NCI-H1105 (cell line): ENCODE results near the gene TAF1D.
A peak's percentile ranks its signal among the peaks of the same experiment; 100 is the strongest.
"Not testable (repeated sequence)": the region's sequence is repeated elsewhere in the genome, so short reads cannot be mapped to it uniquely, and the experiment has no call there.

ENCODE experiments used
- DNase-seq: peaks from one replicate; lab custom pipeline; 2025; lab: John Stamatoyannopoulos, UW

Gene TAF1D

GRCh38 chr11:93747122-93747521 is 5.8 kb upstream of the TAF1D start:
- DNase-seq = no peak

GRCh38 chr11:93746101-93746500 is 4.8 kb upstream of the TAF1D start:
- DNase-seq = no peak

GRCh38 chr11:93745005-93745755 is 3.9 kb upstream of the TAF1D start:
- not testable (repeated sequence) for DNase-seq

DNA sequence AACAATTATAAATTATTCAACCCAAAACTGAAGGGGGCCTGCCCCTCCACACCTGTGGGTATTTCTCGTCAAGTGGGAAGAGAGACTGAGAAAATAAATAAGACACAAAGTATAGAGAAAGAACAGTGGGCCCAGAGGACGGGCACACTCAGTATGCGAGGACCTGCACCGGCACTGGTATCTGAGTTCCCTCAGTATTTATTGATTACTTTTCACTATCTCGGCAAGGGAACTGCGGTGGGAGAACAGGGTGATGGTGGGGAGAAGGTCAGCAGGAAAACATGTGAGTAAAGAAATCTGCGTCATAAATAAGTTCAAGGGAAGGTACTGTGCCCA is 3.3 kb upstream of the TAF1D start:
- no peak for DNase-seq

DNA sequence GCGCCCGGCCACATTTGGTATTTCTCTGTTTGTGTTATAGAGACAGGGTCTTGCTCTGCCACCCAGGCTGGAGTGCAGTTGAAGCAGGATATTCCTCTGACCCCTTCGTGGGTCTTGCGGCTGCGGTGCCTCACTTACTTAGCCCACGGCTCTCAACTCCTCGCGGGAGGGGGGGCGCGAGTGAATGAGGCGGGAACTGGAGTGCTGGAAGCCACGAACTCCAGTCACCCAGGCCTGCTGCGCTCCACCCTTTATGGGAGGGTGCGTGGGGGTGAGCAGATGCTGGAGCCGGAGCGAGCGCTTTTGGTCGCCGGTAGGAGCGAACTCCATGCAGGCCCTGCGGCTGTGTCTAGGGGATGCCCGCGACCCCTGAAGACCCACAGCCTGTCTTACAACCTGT is 2.0 kb upstream of the TAF1D start:
- no peak for DNase-seq

DNA sequence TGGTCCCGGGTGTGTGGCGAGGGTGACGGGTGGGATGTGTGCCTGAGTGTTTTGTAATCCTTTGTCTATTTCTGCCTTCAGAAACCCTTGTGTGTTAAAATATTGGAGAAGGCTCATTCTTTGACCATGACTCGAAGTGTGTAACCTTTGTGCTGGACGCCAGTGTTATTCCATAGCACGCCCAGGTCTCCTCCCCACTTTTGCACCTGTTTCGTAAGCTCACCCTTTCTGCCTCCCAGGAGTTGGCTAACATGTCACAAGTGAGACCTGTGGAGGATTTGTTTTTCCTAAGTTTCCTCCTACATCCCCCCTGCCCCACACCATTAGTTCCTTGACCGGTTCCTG is 559 bp upstream of the TAF1D start:
- DNase-seq = peak; percentile 27

DNA sequence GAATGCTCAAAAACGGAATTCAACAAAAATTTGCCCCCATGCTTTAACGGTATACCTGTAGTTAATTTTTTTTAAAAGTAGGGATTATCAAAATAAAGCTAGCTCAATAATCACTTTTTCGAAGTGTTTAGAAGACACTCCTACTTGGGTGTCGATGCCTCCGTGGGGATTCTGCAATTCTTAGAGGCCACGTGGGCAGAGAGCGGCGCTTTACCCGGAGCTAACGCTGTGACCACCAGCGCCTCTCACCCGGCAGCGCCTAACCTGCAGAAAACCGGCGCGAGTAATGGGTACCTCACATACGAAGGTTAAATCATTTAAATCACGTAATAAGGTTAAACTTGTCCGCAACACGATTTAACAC is 583 bp downstream of the TAF1D start:
- peak; percentile 45 for DNase-seq

DNA sequence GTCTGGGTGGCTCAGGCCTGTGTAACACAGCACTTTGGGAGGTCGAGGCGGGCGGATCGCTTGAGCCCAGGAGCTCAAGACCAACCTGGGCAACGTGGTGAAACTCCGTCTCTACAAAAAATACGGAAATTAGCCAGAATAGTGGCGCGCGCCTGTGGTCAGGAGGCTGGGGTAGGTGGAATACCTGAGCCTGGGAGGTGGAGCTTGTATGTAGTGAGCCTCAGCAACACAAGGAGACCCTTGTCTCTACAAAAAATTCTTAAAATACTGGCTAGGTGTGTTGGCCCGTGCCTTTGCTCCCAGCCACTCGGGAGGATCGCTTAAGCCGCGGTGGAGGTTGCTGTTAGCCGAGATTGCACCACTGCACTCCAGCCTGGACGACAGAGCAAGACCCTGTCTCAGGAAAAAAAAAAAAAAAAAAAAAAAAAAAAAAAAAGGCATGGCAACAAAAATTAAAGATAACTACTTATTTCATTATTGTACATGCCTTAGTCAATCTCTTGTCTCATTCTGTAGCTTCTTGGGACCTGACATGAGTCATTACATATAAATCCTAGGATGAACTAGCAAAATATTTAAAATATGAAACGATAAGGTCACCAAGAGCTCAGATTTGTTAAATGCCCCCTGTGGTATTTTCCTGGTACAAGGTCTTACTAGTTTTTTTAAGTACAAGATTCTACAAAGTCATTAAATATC is 1.1 kb downstream of the TAF1D start:
- DNase-seq = no peak

GRCh38 chr11:93738647-93739081 is 2.6 kb downstream of the TAF1D start:
- DNase-seq = no peak

DNA sequence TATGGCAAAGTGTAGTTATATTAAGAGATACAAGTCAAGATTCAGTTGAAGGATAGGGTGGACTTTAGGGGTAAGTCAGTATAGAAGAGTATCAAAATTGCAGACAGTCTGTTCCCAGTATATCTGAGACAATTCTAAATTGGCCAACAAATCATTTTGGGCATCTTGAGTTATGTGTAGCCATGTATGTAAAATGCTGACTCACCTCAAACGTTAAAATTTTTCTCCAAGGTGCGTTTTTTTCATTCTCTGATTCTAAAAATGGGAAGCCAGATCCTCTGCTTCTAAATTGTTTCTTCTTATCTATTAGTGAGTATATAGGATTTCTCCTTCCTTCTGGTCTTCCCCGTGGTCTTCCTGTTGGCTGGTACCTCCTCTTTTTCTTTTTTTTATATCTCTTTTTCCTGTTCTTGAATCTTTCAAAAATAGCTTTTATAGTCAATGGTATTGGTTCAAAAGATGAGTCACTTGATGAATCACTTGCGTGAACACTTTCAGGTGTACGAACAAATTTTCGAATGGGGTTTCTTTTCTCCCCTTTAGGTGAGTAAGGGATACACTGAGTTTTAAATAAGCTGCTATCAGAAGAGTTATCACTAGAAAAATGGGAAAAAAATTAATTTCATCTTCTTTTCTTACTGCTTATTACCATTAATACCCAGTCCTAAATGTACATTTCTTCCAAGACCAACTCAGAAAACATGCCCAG is 3.2 kb downstream of the TAF1D start:
- DNase-seq = no peak

DNA sequence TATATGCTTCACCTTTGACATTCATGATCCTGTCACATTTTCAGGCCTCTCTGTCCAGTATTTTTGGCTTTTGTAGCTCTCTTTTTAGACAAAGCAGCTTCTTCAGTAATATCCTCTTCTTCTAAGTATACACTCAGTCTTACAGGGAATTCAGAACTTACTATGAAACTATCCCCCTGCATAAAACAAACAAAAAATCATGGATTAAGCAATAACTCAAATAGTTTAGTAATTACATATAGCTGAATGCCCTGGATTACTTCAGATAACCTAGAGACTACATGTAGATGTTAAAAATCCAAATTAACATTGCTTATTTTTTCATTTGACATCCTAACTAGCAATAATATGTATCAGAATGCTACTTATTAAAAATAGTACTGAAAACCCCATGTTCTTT is 5.2 kb downstream of the TAF1D start:
- DNase-seq = no peak

DNA sequence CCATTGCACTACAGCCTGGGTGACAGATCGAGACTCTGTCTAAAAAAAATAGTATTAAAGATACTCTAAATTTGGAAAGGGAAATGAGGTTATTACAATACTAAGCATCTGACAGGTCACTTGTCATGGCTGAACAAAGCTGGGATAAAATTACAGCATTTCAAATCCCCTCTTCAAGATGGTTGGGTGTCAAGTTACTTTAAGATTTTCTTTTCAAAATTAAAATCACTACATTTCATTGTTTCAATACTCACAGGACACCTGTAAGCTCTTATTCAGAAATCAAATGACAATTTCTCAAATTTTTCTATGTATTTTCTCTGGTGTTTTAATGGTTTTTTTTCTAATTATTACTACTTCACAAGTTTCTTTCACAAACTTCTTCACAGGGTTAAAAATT is 5.7 kb downstream of the TAF1D start:
- no peak for DNase-seq

GRCh38 chr11:93734427-93735222 is 6.7 kb downstream of the TAF1D start:
- no peak for DNase-seq

DNA sequence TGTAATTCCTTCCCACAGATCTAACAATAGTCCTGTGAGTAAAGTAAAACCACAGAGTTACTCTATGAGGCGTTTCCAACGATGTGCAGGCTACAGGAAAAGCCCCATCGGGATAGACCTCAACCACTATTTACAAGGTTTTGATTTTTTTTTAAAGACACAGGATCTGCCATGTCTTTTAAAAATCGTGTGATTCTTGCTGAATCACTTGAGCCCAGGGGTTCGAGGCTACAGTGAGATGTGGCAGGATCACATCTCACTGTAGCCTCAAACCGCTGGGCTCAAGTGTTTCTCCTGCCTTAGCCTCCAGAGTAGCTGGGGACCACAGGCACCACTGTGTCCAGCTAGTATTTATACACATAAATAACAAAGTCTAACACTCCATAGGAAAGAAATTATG is 7.8 kb downstream of the TAF1D start:
- no peak for DNase-seq

GRCh38 chr11:93732237-93732892 is 8.9 kb downstream of the TAF1D start:
- DNase-seq = no peak

DNA sequence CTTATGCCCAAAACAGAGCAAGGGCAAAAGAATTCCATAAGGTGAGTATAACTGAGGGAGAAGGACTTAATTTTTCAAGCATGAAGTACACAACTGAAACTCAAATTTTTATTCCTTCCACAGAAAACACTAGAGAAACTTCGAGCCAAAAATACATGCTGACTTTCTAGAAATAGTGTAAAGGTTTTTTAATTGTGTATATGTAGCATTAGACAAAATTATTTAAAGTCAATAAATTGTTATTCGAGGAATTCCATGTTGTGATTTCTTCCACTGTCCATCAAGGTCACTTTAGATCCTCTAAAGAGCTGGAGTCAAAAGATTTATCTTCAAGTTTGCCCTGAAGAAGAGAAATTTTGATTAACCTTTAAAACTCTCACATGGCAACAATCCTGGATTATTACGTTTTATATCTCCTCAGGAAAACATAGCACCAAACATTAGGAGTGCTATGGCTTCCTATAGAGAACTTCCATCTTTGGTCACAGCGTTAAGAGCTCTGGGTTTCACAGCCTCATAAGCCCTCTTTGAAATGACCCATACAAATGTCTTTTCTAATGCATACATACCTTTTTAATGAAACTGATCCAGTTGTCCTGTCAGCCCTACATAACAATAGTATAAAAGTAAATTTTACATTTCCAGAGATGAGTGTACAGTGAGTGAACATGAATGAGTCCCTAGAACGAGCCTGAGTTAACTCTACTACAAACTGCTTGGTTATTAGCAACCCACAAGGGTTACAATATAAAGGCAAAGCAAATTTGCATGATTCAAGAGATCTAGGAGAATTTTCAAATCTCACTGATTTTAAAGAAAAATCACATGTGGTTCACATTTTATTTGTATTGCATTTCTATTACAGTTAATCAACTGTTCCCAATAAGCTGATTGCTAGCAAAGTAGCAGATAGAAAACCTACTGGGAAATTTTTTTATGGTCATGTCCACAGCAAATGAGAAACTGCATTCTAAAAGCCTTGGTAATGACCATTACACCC is 10.9 kb downstream of the TAF1D start:
- no peak for DNase-seq

- no peak for DNase-seq
Measured at GRCh38 chr11:93729129-93729616, 12.1 kb downstream of the TAF1D start.

- DNase-seq = no peak
Measured at GRCh38 chr11:93728792-93729128, 12.5 kb downstream of the TAF1D start.

DNA sequence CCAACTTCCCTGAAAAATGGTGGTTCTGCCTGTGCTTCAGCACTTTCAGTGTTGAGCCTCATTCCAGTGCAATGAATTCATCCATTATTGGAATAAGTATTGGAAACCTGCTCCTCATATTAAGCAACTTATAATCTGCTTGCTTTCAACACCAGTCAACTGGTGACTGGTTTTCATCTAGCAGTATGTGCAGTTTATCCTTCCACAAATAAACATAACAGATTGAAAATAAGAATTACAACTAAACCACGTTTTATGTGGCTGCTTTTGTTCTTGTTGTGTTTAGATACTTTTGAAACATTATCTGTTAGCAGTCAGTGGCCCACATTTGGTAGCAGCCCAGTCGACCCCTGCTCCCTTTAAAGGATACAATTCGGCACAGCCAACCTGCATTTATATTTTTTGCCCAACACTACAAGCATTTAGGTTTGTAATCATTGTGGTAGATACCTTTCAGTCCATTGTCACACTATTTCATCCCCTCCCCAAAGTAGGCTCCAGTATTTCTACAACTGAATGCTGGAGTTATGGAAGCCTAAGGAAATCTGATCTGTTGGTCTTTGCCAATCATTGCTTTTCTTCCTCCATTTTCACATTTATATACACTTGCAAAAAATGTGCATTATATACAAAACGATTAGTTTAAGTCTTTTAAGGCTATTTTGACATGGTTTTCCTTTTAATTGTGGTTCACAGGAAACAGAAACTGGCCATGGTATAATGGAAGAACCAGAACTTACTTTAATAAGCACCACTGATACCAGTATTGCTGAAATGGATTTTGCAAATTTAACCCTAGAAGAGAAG is 13.1 kb downstream of the TAF1D start:
- no peak for DNase-seq

DNA sequence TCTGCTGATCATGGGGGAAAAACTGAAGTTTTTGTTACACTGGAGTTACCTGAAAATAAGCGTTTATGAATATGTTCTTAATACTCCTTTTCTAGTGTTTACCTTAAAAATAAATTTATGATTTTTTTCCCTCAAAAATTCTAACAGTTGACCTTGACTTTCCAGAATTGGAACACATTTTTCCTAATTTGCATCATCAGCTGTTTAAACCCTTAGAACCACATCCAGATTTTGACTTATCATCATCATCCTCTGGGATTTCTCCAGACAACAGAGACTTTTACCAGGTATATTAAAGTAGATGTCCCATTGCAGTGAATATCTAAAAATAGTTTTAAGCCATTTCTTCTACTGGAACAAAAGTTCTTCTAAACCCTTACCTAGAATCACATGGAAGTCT is 17.2 kb downstream of the TAF1D start:
- no peak for DNase-seq
